Smooth muscle cell (in vitro differentiated cells): ENCODE data around the gene CARMIL3. TPM values are rescaled to one million over a fixed set of nuclear protein-coding genes. Genes with fewer than 3 reads are reported as not detected.

Experiments used
- DNase-seq: peaks from one replicate; lab custom pipeline; 2025; ENCODE audit not compliant: unreplicated experiment; lab: John Stamatoyannopoulos, UW
- H2AFZ ChIP-seq: fragments of 200-600 bp; sonication (generic); 2 replicates; pipeline ENCODE4 v1.6.0; 2016; ENCODE audit warnings: antibody characterized with exemption, low read depth, mild to moderate bottlenecking
- H3F3A ChIP-seq: fragments of 200-600 bp; sonication (generic); 2 replicates; pipeline ENCODE4 v1.6.0; 2017; ENCODE audit warnings: antibody characterized with exemption, low read depth
- H3K27ac ChIP-seq: fragments of 200-600 bp; sonication (generic); 2 replicates; pipeline ENCODE4 v1.5.1; 2016; ENCODE audit warnings: low read depth, mild to moderate bottlenecking
- H3K27me3 ChIP-seq: fragments of 200-600 bp; sonication (generic); 2 replicates; pipeline ENCODE4 v1.6.1; 2016; ENCODE audit warnings: low read depth, mild to moderate bottlenecking
- H3K36me3 ChIP-seq: fragments of 200-600 bp; sonication (generic); 2 replicates; pipeline ENCODE4 v1.5.1; 2016; ENCODE audit warnings: low read depth
- H3K4me1 ChIP-seq: fragments of 200-600 bp; sonication (generic); 2 replicates; pipeline ENCODE4 v1.5.1; 2016; ENCODE audit warnings: low read depth
- H3K4me2 ChIP-seq: fragments of 200-600 bp; sonication (generic); 2 replicates; pipeline ENCODE4 v1.6.0; 2016; ENCODE audit warnings: mild to moderate bottlenecking
- H3K4me3 ChIP-seq: fragments of 200-600 bp; sonication (generic); 2 replicates; pipeline ENCODE4 v1.5.1; 2016; ENCODE audit warnings: mild to moderate bottlenecking
- H3K79me2 ChIP-seq: fragments of 200-600 bp; sonication (generic); 2 replicates; pipeline ENCODE4 v1.6.0; 2016; ENCODE audit warnings: low read depth, mild to moderate bottlenecking
- H3K9ac ChIP-seq: fragments of 200-600 bp; sonication (generic); 2 replicates; pipeline ENCODE4 v1.6.0; 2016; ENCODE audit warnings: low read depth
- H3K9me3 ChIP-seq: fragments of 200-600 bp; sonication (generic); replicated peaks from 2 replicates; pipeline ENCODE4 v1.5.1; 2016; ENCODE audit warnings: low read depth
- H4K20me1 ChIP-seq: fragments of 200-600 bp; sonication (generic); 2 replicates; pipeline ENCODE4 v1.6.0; 2016; ENCODE audit warnings: low read depth
- CTCF ChIP-seq: fragments of 200-600 bp; sonication (generic); IDR thresholded peaks from 2 replicates; pipeline ENCODE4 v1.5.1; 2017; ENCODE audit warnings: borderline replicate concordance, mild to moderate bottlenecking, antibody characterized with exemption; ENCODE audit not compliant: insufficient read depth, poor library complexity, severe bottlenecking
- WGBS: methylation state at CpG from one replicate; pipeline ENCODE4 v1.1.7; 2016; ENCODE audit warnings: low lambda C conversion rate; 5-methylcytosine and 5-hydroxymethylcytosine counted together
- polyA plus RNA-seq: library from polyadenylated mRNA; unstranded; fragments of >200 nt; fragmentation: Nextera tagmentation; extraction: Ambion mirVana; gene quantifications from 2 replicates; pipeline ENCODE4 v1.2.1, GENCODE V29; 2016
- total RNA-seq: library from RNA; depleted of rRNA; stranded (reverse); fragments of >200 nt; gene quantifications from 2 replicates; pipeline ENCODE4 v1.2.3, GENCODE V29; 2014

Gene CARMIL3
- total and polyA plus RNA-seq, 2 experiments from 2014 or later, result not detected

DNA sequence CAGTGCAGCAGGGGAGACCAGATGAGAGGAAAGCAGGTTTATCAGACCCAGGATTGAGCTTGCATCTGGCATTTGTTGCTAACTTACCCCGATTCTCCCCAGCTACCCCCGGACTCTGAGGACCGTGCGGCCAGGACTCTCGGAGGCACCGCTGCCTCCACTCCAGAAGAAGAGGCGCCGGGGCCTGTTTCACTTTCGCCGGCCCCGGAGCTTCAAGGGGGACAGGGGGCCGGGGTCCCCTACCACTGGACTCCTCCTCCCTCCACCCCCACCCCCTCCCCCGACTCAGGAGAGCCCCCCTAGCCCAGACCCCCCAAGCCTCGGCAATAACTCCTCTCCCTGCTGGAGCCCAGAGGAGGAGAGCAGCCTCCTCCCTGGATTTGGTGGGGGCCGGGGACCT, 13.0 kb downstream of the CARMIL3 start:
- H3K9ac ChIP-seq, result no peak overlapping the region
- no peak for TF ChIP-seq CTCF
- DNase-seq, result no peak
- H3K36me3 ChIP-seq, result no peaks in the 10 kb centered on the region
- H3K4me2 ChIP-seq, result no peak overlapping the region
- H2AFZ ChIP-seq, result no peak overlapping the region
- H4K20me1 ChIP-seq, result no peaks in the 10 kb centered on the region
- H3K79me2 ChIP-seq, result no peaks in the 10 kb centered on the region
- H3K4me1 ChIP-seq, result no peaks in the 10 kb centered on the region
- no peak overlapping the region for H3K27ac ChIP-seq
- no peak overlapping the region for H3K4me3 ChIP-seq
- H3K9me3 ChIP-seq, result no peaks in the 10 kb centered on the region
- no peaks in the 10 kb centered on the region for H3F3A ChIP-seq
- peaks cover 6% of the 10 kb centered on the region for H3K27me3 ChIP-seq
- 97% methylated on average over 9 of the region's 15 CpGs for WGBS

GRCh38 chr14:24065408-24065807, 13.6 kb downstream of the CARMIL3 start:
- no peaks in the 10 kb centered on the region for H3K36me3 ChIP-seq
- no peak overlapping the region for H2AFZ ChIP-seq
- H3K9ac ChIP-seq, result no peak overlapping the region
- no peaks in the 10 kb centered on the region for H3K9me3 ChIP-seq
- H3K79me2 ChIP-seq, result no peaks in the 10 kb centered on the region
- no peaks in the 10 kb centered on the region for H4K20me1 ChIP-seq
- no peak for TF ChIP-seq CTCF
- H3K27me3 ChIP-seq, result peaks cover 11% of the 10 kb centered on the region
- DNase-seq, result no peak
- H3K4me2 ChIP-seq, result no peak overlapping the region
- WGBS, result 81% methylated on average over 8 of the region's 8 CpGs
- no peaks in the 10 kb centered on the region for H3K4me1 ChIP-seq
- H3F3A ChIP-seq, result no peaks in the 10 kb centered on the region
- no peak overlapping the region for H3K27ac ChIP-seq
- no peak overlapping the region for H3K4me3 ChIP-seq

GRCh38 chr14:24066496-24067132, 14.8 kb downstream of the CARMIL3 start:
- no peak overlapping the region for H2AFZ ChIP-seq
- no peaks in the 10 kb centered on the region for H3K36me3 ChIP-seq
- no peaks in the 10 kb centered on the region for H4K20me1 ChIP-seq
- no peak overlapping the region for H3K4me2 ChIP-seq
- DNase-seq, result no peak
- H3F3A ChIP-seq, result no peaks in the 10 kb centered on the region
- H3K27me3 ChIP-seq, result peaks cover 17% of the 10 kb centered on the region
- no peak for TF ChIP-seq CTCF
- 84% methylated on average over 8 of the region's 8 CpGs for WGBS
- H3K4me1 ChIP-seq, result no peaks in the 10 kb centered on the region
- no peak overlapping the region for H3K9ac ChIP-seq
- H3K4me3 ChIP-seq, result no peak overlapping the region
- no peaks in the 10 kb centered on the region for H3K79me2 ChIP-seq
- H3K9me3 ChIP-seq, result no peaks in the 10 kb centered on the region
- no peak overlapping the region for H3K27ac ChIP-seq
